H1 (cell line): ENCODE data around the gene RPL18A. TPM values are rescaled to one million over a fixed set of nuclear protein-coding genes. Genes with fewer than 3 reads are reported as not detected.

ENCODE experiments used
- BCL11A ChIP-seq, 2 experiments: IDR thresholded peaks; one replicate each; pipeline ENCODE4 v1.6.1; 2011; ENCODE audit warnings: low read depth in 2 of 2, low read length in 2 of 2, mild to moderate bottlenecking in 2 of 2
- FOSL1 ChIP-seq: IDR thresholded peaks from 2 replicates; pipeline ENCODE4 v1.6.1; 2011; ENCODE audit warnings: mild to moderate bottlenecking, low read depth, low read length, moderate library complexity; ENCODE audit not compliant: insufficient read depth
- HDAC2 ChIP-seq, 2 experiments: fragments of 300-600 bp in 1 of 2; sonication (generic) in 1 of 2; IDR thresholded peaks; 2 replicates each; pipeline ENCODE4 v1.6.1; 2011 to 2012; ENCODE audit warnings: low read depth in 2 of 2, low read length in 2 of 2, mild to moderate bottlenecking in 2 of 2, moderate library complexity in 2 of 2, borderline replicate concordance in 1 of 2, inconsistent platforms in 1 of 2
- JUN ChIP-seq: IDR thresholded peaks from 2 replicates; pipeline ENCODE4 v1.6.1; 2011; ENCODE audit warnings: low read depth, mild to moderate bottlenecking, improper control_type of control experiment, low read length
- KDM1A ChIP-seq: fragments of 200-600, 300-600 bp; sonication (generic); IDR thresholded peaks from 2 replicates; pipeline ENCODE4 v1.7.1; 2016; ENCODE audit warnings: mild to moderate bottlenecking, low read length, borderline replicate concordance
- KDM4A ChIP-seq: IDR thresholded peaks from one replicate; pipeline ENCODE4 v1.7.1; 2012; ENCODE audit warnings: low read depth, mild to moderate bottlenecking, moderate library complexity, low read length, inconsistent platforms; ENCODE audit not compliant: severe bottlenecking
- RAD21 ChIP-seq, 2 experiments: IDR thresholded peaks in 1 of 2; conservative IDR thresholded peaks in 1 of 2; 2 replicates each; pipeline ENCODE4 v1.6.1; 2011; ENCODE audit warnings: low read depth in 2 of 2, low read length in 2 of 2, improper control_type of control experiment in 1 of 2, inconsistent platforms in 1 of 2, mild to moderate bottlenecking in 1 of 2, moderate library complexity in 1 of 2
- RBBP5 ChIP-seq: IDR thresholded peaks from 2 replicates; pipeline ENCODE4 v1.7.1; 2012; ENCODE audit warnings: low read depth, mild to moderate bottlenecking, inconsistent platforms, low read length, moderate library complexity, borderline replicate concordance
- RNF2 ChIP-seq: fragments of 200-900, 300-1000 bp; sonication (generic); IDR thresholded peaks from 2 replicates; pipeline ENCODE4 v1.7.1; 2016; ENCODE audit warnings: borderline replicate concordance, low read depth, mild to moderate bottlenecking, antibody characterized with exemption, low read length; ENCODE audit not compliant: poor library complexity, severe bottlenecking; ENCODE audit errors: missing control alignments
- SIN3A ChIP-seq, 2 experiments: IDR thresholded peaks in 1 of 2; conservative IDR thresholded peaks in 1 of 2; 2 replicates each; pipeline ENCODE4 v1.6.1; 2011 to 2012; ENCODE audit warnings: low read length in 2 of 2, improper control_type of control experiment in 1 of 2, low read depth in 1 of 2, mild to moderate bottlenecking in 1 of 2
- SUZ12 ChIP-seq: fragments of 200-600 bp; sonication (generic); IDR thresholded peaks from 2 replicates; pipeline ENCODE4 v1.6.1; 2012; ENCODE audit warnings: mild to moderate bottlenecking, inconsistent platforms, low read length, moderate library complexity, mixed read lengths
- polyA plus RNA-seq, 7 experiments: library from polyadenylated mRNA; depleted of rRNA in 3 of 7; stranded (reverse) in 5 of 7; unstranded in 2 of 7; fragments of >200 nt in 5 of 7; fragments of 200-250 nt in 2 of 7; gene quantifications; 1 replicate in 5 of 7; 2 replicates in 1 of 7; 4 replicates in 1 of 7; pipeline versions ENCODE4 v1.2.1 to v1.2.3, GENCODE V29; 2011 to 2013; ENCODE audit warnings: missing spikeins in 2 of 7, mixed read lengths in 2 of 7
- total RNA-seq: library from RNA; stranded (reverse); fragmentation: NEBNext Ultra II Directional; extraction: Animal tissue kit (Norgen Biotek cat#: 25700); gene quantifications from 2 replicates; pipeline ENCODE4 v1.2.1, GENCODE V29; 2021
- TF ChIP-seq, protein P1 (sequence below): IDR thresholded peaks from 2 replicates; pipeline ENCODE4 v1.6.1; 2012; ENCODE audit warnings: inconsistent platforms
- TF ChIP-seq, protein P2 (sequence below): IDR thresholded peaks from 2 replicates; pipeline ENCODE4 v1.6.1; 2012; ENCODE audit warnings: low read length, inconsistent platforms
- TF ChIP-seq, protein P3 (sequence below): IDR thresholded peaks from 2 replicates; pipeline ENCODE4 v1.6.1; 2011; ENCODE audit warnings: low read length, improper control_type of control experiment

RPL18A gene
- total and polyA plus RNA-seq, 2 of the 8 experiments (the other 6 are each of a cell fraction or from before 2014, with no cell fraction given), result 2,749 to 3,938 TPM

DNA sequence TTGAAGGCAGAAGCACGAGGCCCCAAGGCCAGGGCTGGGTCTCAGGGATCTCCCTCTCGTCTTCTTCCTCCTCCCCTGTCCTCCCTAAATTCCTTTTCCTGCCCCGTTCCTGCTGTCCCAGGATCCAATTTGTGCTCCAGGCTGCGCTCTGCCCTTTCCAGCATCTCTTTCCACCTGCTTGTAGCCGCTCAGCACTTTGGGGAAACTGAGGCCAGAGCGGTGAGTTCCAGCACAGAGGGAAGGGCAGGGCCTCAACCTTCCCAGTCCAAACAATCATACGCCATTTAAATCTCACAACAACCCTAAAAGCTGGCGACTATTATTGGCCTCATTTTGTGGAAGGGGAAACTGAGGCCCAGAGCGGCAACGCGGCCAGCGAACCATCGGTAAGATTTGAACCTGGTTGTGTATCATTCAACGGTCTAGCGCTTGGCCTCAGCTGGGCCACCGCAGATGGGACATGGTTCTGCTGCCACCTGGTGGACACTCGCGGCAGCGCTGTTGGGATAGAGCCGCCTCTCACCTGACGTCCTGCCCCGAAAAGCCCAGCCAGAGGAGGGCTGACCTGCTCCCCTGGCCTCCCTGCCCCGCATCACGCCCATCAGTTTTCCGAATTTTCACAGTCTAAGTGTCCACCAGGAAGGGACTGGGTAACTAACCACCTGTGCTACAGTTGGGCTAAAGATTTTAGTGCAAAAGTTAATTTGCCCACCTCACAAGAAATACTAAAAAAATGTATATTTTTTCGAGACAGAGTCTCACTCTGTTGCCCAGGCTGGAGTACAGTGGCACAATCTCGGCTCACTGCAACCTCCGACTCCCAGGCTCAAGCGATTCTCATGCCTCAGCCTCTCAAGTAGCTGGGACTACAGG lies 4.2 kb upstream of the RPL18A start (continued):
- TF ChIP-seq JUN (no peak), RNF2 (no peak), RBBP5 (no peak), KDM1A (0 out of 2 replicates have a peak, but pooled peaks have one; percentile 32), FOSL1 (no peak), HDAC2 (IDR thresholded peaks at IDR 0.05; ENCODE audit: borderline replicate concordance in 1 of 2, low read depth in 2 of 2, low read length in 2 of 2) (0 out of 4 replicates have a peak, but pooled peaks of 1 of the 2 experiments have one; percentile 35), SIN3A (conservative IDR thresholded peaks at IDR 0.05 in 1 of 2, IDR thresholded peaks at IDR 0.05 in 1 of 2; ENCODE audit: low read depth in 1 of 2, low read length in 2 of 2) (peak in 1 of 2 experiments; percentile 61; a peak in 1 of 4 replicates), RAD21 (IDR thresholded peaks at IDR 0.05 in 1 of 2, conservative IDR thresholded peaks at IDR 0.05 in 1 of 2; ENCODE audit: low read depth in 2 of 2, low read length in 2 of 2) (peak; percentile 97 to 98), SUZ12 (no peak), KDM4A (no peak), BCL11A (IDR thresholded peaks at IDR 0.05; ENCODE audit: low read depth in 2 of 2, low read length in 2 of 2) (no peak)
- TF ChIP-seq, protein P1, sequence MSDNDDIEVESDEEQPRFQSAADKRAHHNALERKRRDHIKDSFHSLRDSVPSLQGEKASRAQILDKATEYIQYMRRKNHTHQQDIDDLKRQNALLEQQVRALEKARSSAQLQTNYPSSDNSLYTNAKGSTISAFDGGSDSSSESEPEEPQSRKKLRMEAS, result peak; percentile 63; the same call in 1 of the 2 replicates
- TF ChIP-seq, protein P2, sequence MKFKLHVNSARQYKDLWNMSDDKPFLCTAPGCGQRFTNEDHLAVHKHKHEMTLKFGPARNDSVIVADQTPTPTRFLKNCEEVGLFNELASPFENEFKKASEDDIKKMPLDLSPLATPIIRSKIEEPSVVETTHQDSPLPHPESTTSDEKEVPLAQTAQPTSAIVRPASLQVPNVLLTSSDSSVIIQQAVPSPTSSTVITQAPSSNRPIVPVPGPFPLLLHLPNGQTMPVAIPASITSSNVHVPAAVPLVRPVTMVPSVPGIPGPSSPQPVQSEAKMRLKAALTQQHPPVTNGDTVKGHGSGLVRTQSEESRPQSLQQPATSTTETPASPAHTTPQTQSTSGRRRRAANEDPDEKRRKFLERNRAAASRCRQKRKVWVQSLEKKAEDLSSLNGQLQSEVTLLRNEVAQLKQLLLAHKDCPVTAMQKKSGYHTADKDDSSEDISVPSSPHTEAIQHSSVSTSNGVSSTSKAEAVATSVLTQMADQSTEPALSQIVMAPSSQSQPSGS, result no peak
- TF ChIP-seq, protein P3, sequence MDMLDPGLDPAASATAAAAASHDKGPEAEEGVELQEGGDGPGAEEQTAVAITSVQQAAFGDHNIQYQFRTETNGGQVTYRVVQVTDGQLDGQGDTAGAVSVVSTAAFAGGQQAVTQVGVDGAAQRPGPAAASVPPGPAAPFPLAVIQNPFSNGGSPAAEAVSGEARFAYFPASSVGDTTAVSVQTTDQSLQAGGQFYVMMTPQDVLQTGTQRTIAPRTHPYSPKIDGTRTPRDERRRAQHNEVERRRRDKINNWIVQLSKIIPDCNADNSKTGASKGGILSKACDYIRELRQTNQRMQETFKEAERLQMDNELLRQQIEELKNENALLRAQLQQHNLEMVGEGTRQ, result no peak
